Endothelial cell of umbilical vein (primary cell): ENCODE data around the gene DHX40. TPM values are rescaled to one million over a fixed set of nuclear protein-coding genes. Genes with fewer than 3 reads are reported as not detected.

Experiments used
- BruUV-seq: library from RNA; stranded (reverse); fragments of 400-500 nt; replicated peaks from 2 replicates; lab custom pipeline; 2021; lab: Mats Ljungman, UMichigan
- CTCF ChIA-PET: fragments of 300-600, 350-600 bp; sonication (Branson Sonifier 250); formaldehyde crosslinking; loops from one replicate; lab custom pipeline; 2021; ENCODE audit warnings: antibody characterized with exemption, inconsistent platforms; lab: Charles Lee
- POLR2A ChIA-PET: fragments of 300-600, 350-600 bp; sonication (Branson Sonifier 250); formaldehyde crosslinking; loops from one replicate; lab custom pipeline; 2021; ENCODE audit warnings: antibody characterized with exemption, inconsistent platforms; lab: Charles Lee
- DNase-seq: peaks from one replicate; pipeline ENCODE4 v3.0.0-alpha.2; 2011; ENCODE audit warnings: low read depth, low spot score
- FAIRE-seq: peaks from 2 replicates; lab custom pipeline; 2011; peaks lifted over from hg19 to GRCh38; lab: Jason Lieb, UNC
- H2AFZ ChIP-seq: 2 replicates; pipeline ENCODE4 v1.6.0; 2012; ENCODE audit warnings: low read depth, low read length, control low read depth, inconsistent platforms
- H3K27ac ChIP-seq: 2 replicates; pipeline ENCODE4 v1.5.1; 2011; ENCODE audit warnings: low read depth, mild to moderate bottlenecking, control low read depth, low read length, moderate library complexity; ENCODE audit not compliant: insufficient read depth
- H3K27me3 ChIP-seq, 2 experiments: 2 replicates each; pipeline versions ENCODE4 v1.6.0 to v1.6.1; 2011; ENCODE audit warnings: low read length in 2 of 2, mixed read lengths in 1 of 2; ENCODE audit not compliant: control insufficient read depth in 2 of 2, insufficient read depth in 2 of 2
- H3K36me3 ChIP-seq, 2 experiments: 2 replicates in 1 of 2; 3 replicates in 1 of 2; pipeline ENCODE4 v1.5.1; 2011; ENCODE audit warnings: low read length in 2 of 2, mild to moderate bottlenecking in 1 of 2, moderate library complexity in 1 of 2; ENCODE audit not compliant: control insufficient read depth in 2 of 2, insufficient read depth in 2 of 2; ENCODE audit errors: extremely low read depth in 1 of 2
- H3K4me1 ChIP-seq: 3 replicates; pipeline ENCODE4 v1.5.1; 2011; ENCODE audit warnings: mild to moderate bottlenecking, low read length; ENCODE audit not compliant: control insufficient read depth, insufficient read depth; ENCODE audit errors: extremely low read depth
- H3K4me2 ChIP-seq: 2 replicates; pipeline ENCODE4 v1.6.1; 2011; ENCODE audit warnings: low read length, control low read depth, mixed read lengths; ENCODE audit not compliant: insufficient read depth
- H3K4me3 ChIP-seq, 3 experiments: fragments of 200-600 bp in 1 of 3; sonication (generic), shearing (Covaris generic) in 1 of 3; replicated peaks in 1 of 3; 2 replicates each; pipeline ENCODE4 v1.5.1; 2011 to 2016; ENCODE audit warnings: control low read depth in 3 of 3, low read length in 3 of 3, mild to moderate bottlenecking in 2 of 3, inconsistent platforms in 1 of 3, low read depth in 1 of 3, moderate library complexity in 1 of 3; ENCODE audit not compliant: insufficient read depth in 1 of 3
- H3K79me2 ChIP-seq: 2 replicates; pipeline ENCODE4 v1.6.0; 2012; ENCODE audit warnings: low read length, inconsistent platforms; ENCODE audit not compliant: control insufficient read depth, insufficient read depth
- H3K9ac ChIP-seq: replicated peaks from 2 replicates; pipeline ENCODE3; 2011; ENCODE audit warnings: low read length, control low read depth; ENCODE audit not compliant: insufficient read depth; ENCODE audit errors: extremely low read depth
- H3K9me1 ChIP-seq: replicated peaks from 3 replicates; pipeline ENCODE4 v1.6.0; 2011; ENCODE audit warnings: mild to moderate bottlenecking, low read length; ENCODE audit not compliant: control insufficient read depth, insufficient read depth; ENCODE audit errors: extremely low read depth
- H3K9me3 ChIP-seq: replicated peaks from 2 replicates; pipeline ENCODE4 v1.5.1; 2012; ENCODE audit warnings: low read length, inconsistent platforms; ENCODE audit not compliant: control insufficient read depth, insufficient read depth
- H4K20me1 ChIP-seq: replicated peaks from 2 replicates; pipeline ENCODE3; 2011; ENCODE audit warnings: mild to moderate bottlenecking, low read length; ENCODE audit not compliant: control insufficient read depth, insufficient read depth; ENCODE audit errors: extremely low read depth
- CTCF ChIP-seq, 2 donors: IDR thresholded peaks; 1 replicate in 1 of 2; 2 replicates in 1 of 2; pipeline ENCODE4 v1.5.1; 2011; ENCODE audit warnings: low read length in 2 of 2, mild to moderate bottlenecking in 2 of 2, moderate library complexity in 2 of 2, control low read depth in 1 of 2, inconsistent platforms in 1 of 2, low read depth in 1 of 2; ENCODE audit not compliant: insufficient read depth in 1 of 2; ENCODE audit errors: extremely low read depth in 1 of 2
- EZH2 ChIP-seq: IDR thresholded peaks from 2 replicates; pipeline ENCODE4 v1.6.1; 2012; ENCODE audit warnings: borderline replicate concordance, low read depth, mild to moderate bottlenecking, moderate library complexity, low read length, inconsistent platforms; ENCODE audit not compliant: severe bottlenecking
- FOS ChIP-seq: IDR thresholded peaks from 2 replicates; pipeline ENCODE4 v1.6.1; 2011; ENCODE audit warnings: mild to moderate bottlenecking, low read length, moderate library complexity, borderline replicate concordance; ENCODE audit not compliant: insufficient read depth
- GATA2 ChIP-seq: IDR thresholded peaks from 2 replicates; pipeline ENCODE4 v1.7.0; 2011; ENCODE audit warnings: low read depth, mild to moderate bottlenecking, moderate library complexity, mixed read lengths, low read length; ENCODE audit not compliant: insufficient read length, insufficient read depth
- JUN ChIP-seq: IDR thresholded peaks from 2 replicates; pipeline ENCODE4 v1.6.1; 2011; ENCODE audit warnings: borderline replicate concordance, low read depth; ENCODE audit not compliant: insufficient read length, insufficient read depth
- MAX ChIP-seq: IDR thresholded peaks from 2 replicates; pipeline ENCODE4 v1.6.1; 2011; ENCODE audit not compliant: insufficient read depth, insufficient read length
- MYC ChIP-seq: IDR thresholded peaks from one replicate; pipeline ENCODE4 v1.6.1; 2011; ENCODE audit warnings: mild to moderate bottlenecking, low read depth, low read length
- POLR2A ChIP-seq: IDR thresholded peaks from 2 replicates; pipeline ENCODE4 v1.6.1; 2012; ENCODE audit warnings: low read depth, mild to moderate bottlenecking, control low read depth, low read length
- POLR2AphosphoS5 ChIP-seq: IDR thresholded peaks from 2 replicates; pipeline ENCODE4 v1.6.1; 2012; ENCODE audit warnings: low read depth, mild to moderate bottlenecking, control low read depth, low read length, moderate library complexity; ENCODE audit not compliant: insufficient read depth
- dilution Hi-C: fragments of 300-500 bp; cut with MboI; formaldehyde crosslinking; loops from one replicate; pipeline ENCODE4 v1.15.0; 2019; ENCODE audit warnings: low sequenced_read_pairs; ENCODE audit not compliant: extremely low pct_ligation_motif_present
- intact Hi-C: fragments of 100-400 bp; cut with micrococcal nuclease; formaldehyde crosslinking; loops from one replicate; pipeline ENCODE4 v1.10.0; 2022
- polyA plus RNA-seq, 4 experiments: library from polyadenylated mRNA; depleted of rRNA in 3 of 4; stranded (reverse) in 3 of 4; unstranded in 1 of 4; fragments of >200 nt; gene quantifications; 2 replicates each; pipeline versions ENCODE4 v1.2.1 to v1.2.3, GENCODE V29; 2011 to 2012; ENCODE audit warnings: missing spikeins in 1 of 4
- total RNA-seq: library from RNA; stranded (reverse); gene quantifications from 2 replicates; pipeline ENCODE4 v1.2.3, GENCODE V29; 2021

The DHX40 gene
- total and polyA plus RNA-seq, 2 donors (not counting 3 experiments of a cell fraction or from before 2014, with no cell fraction given), result 14.0 to 29.7 TPM

GRCh38 chr17:59617156-59617732 is 51.8 kb downstream of the DHX40 start:
- no peak overlapping the region for H3K4me2 ChIP-seq
- intact Hi-C loops (loop anchor here (5.0 to 10.0 kb wide), 2 partner anchors 305 to 462 kb away; partner anchors contain the start of genes PRR11 and SKA2), dilution Hi-C loops (no loop called here)
- H2AFZ ChIP-seq, result no peak overlapping the region
- FAIRE-seq, result no peak
- DNase-seq, result no peak
- H3K9me3 ChIP-seq, result no peaks in the 10 kb centered on the region
- ChIA-PET POLR2A (interaction anchor here (0.5 to 0.7 kb wide), 2 partner anchors 178 to 330 kb away, joined by 3 to 4 read pairs; no protein-coding TSS in a partner anchor), CTCF (interaction anchor here (1.0 to 1.1 kb wide), 2 partner anchors 10 to 307 kb away, joined by 3 to 4 read pairs; no protein-coding TSS in a partner anchor)
- H3K27ac ChIP-seq, result no peak overlapping the region
- H3K4me1 ChIP-seq, result peaks cover 25% of the 10 kb centered on the region
- no peak overlapping the region for H3K4me3 ChIP-seq
- no peak for TF ChIP-seq FOS
- TF ChIP-seq EZH2, result no peak
- TF ChIP-seq JUN, result no peak
- no peak for TF ChIP-seq CTCF (IDR thresholded peaks at IDR 0.05; ENCODE audit: extremely low read depth in 1 of 2, insufficient read depth in 1 of 2, low read depth in 1 of 2, low read length in 2 of 2)
- no peak for TF ChIP-seq MYC
- TF ChIP-seq POLR2AphosphoS5, result no peak
- no peak for TF ChIP-seq GATA2
- TF ChIP-seq MAX, result no peak
- no peak for TF ChIP-seq POLR2A
- no peak overlapping the region for H3K9ac ChIP-seq
- H3K79me2 ChIP-seq, result peaks cover 32% of the 10 kb centered on the region
- no peaks in the 10 kb centered on the region for H3K27me3 ChIP-seq
- no peaks in the 10 kb centered on the region for H3K36me3 ChIP-seq
- no peaks in the 10 kb centered on the region for H3K9me1 ChIP-seq
- H4K20me1 ChIP-seq, result peaks cover 5% of the 10 kb centered on the region
- no TSS peak for BruUV-seq
